GM21423 (cell line): Measurements from ENCODE around the gene RAPGEF5.
"Not testable (repeated sequence)": the region's sequence is repeated elsewhere in the genome, so short reads cannot be mapped to it uniquely, and the experiment has no call there.

Experiments used
- ATAC-seq: cut with Tn5 transposase; IDR thresholded peaks from one replicate; pipeline ENCODE4 v1.9.1; 2021; ENCODE audit warnings: mild to moderate bottlenecking, moderate library complexity; ENCODE audit not compliant: unreplicated experiment

The RAPGEF5 gene

GRCh38 chr7:22094413-22095342, 262.3 kb downstream of the RAPGEF5 start:
- ATAC-seq = no peak

- ATAC-seq = no peak
Observed at GRCh38 chr7:22093936-22094335, 263.0 kb downstream of the RAPGEF5 start.

- ATAC-seq = no peak
Observed at GRCh38 chr7:22093001-22093400, 264.0 kb downstream of the RAPGEF5 start.

- not testable (repeated sequence) for ATAC-seq
Observed at GRCh38 chr7:22090958-22091525, 265.9 kb downstream of the RAPGEF5 start.

GRCh38 chr7:22090512-22090911, 266.4 kb downstream of the RAPGEF5 start:
- no peak for ATAC-seq

- no peak for ATAC-seq
Observed at GRCh38 chr7:22090107-22090506, 266.8 kb downstream of the RAPGEF5 start.

GRCh38 chr7:22088827-22089226, 268.1 kb downstream of the RAPGEF5 start:
- no peak for ATAC-seq

GRCh38 chr7:22087861-22088260, 269.1 kb downstream of the RAPGEF5 start:
- ATAC-seq = no peak

- ATAC-seq = no peak
Observed at GRCh38 chr7:22083704-22084240, 273.2 kb downstream of the RAPGEF5 start.

GRCh38 chr7:22082886-22083703, 273.9 kb downstream of the RAPGEF5 start:
- ATAC-seq = peak; percentile 96

GRCh38 chr7:22082553-22082885, 274.4 kb downstream of the RAPGEF5 start:
- peak; percentile 13 for ATAC-seq

GRCh38 chr7:22080219-22080618, 276.7 kb downstream of the RAPGEF5 start:
- not testable (repeated sequence) for ATAC-seq

- ATAC-seq = not testable (repeated sequence)
Observed at GRCh38 chr7:22078872-22079271, 278.1 kb downstream of the RAPGEF5 start.

- no peak for ATAC-seq
Observed at GRCh38 chr7:22075561-22075960, 281.4 kb downstream of the RAPGEF5 start.

GRCh38 chr7:22074897-22075296, 282.1 kb downstream of the RAPGEF5 start:
- no peak for ATAC-seq
